OCI-LY7 (cell line): ENCODE results near the gene NKPD1. TPM values are rescaled to one million over a fixed set of nuclear protein-coding genes. Genes with fewer than 3 reads are reported as not detected.

Experiments used
- BruUV-seq: library from RNA; stranded (reverse); fragments of 400-500 nt; replicated peaks from 2 replicates; lab custom pipeline; 2021; lab: Mats Ljungman, UMichigan
- CTCF ChIA-PET: fragments of 300-600 bp; sonication (Branson Sonifier 250); formaldehyde crosslinking; loops from one replicate; lab custom pipeline; 2022; ENCODE audit warnings: antibody characterized with exemption; ENCODE audit not compliant: unreplicated experiment; lab: Charles Lee
- POLR2A ChIA-PET: fragments of 300-600 bp; sonication (Branson Sonifier 250); formaldehyde crosslinking; loops from one replicate; lab custom pipeline; 2022; ENCODE audit warnings: antibody characterized with exemption; lab: Charles Lee
- DNase-seq: peaks from one replicate; pipeline ENCODE4 v3.0.0-alpha.2; 2015; ENCODE audit warnings: low spot score
- H2AFZ ChIP-seq: fragments of 200-600 bp; sonication (generic), shearing (Covaris generic); 2 replicates; pipeline ENCODE4 v1.6.1; 2014; ENCODE audit warnings: mild to moderate bottlenecking, antibody characterized with exemption, low read length, moderate library complexity
- H3K27ac ChIP-seq: fragments of 200-600 bp; sonication (generic); 2 replicates; pipeline ENCODE4 v1.5.1; 2014; ENCODE audit warnings: mixed run types, low read depth, mild to moderate bottlenecking, moderate library complexity, low read length, inconsistent platforms; ENCODE audit not compliant: poor library complexity, severe bottlenecking
- H3K36me3 ChIP-seq: fragments of 200-600 bp; sonication (generic); 2 replicates; pipeline ENCODE4 v1.6.1; 2014; ENCODE audit warnings: mild to moderate bottlenecking, antibody characterized with exemption, low read length, moderate library complexity, mixed read lengths; ENCODE audit not compliant: insufficient read depth
- H3K4me1 ChIP-seq: fragments of 200-600 bp; sonication (generic); 2 replicates; pipeline ENCODE4 v1.5.1; 2014; ENCODE audit warnings: mild to moderate bottlenecking, low read length; ENCODE audit not compliant: insufficient read depth, poor library complexity, severe bottlenecking
- H3K4me2 ChIP-seq: fragments of 200-600 bp; sonication (generic); 2 replicates; pipeline ENCODE4 v1.6.1; 2014; ENCODE audit warnings: mild to moderate bottlenecking, low read length
- H3K4me3 ChIP-seq: fragments of 200-600 bp; sonication (generic); 2 replicates; pipeline ENCODE4 v1.5.1; 2014; ENCODE audit warnings: mild to moderate bottlenecking, low read depth, low read length; ENCODE audit not compliant: poor library complexity, severe bottlenecking
- H3K79me2 ChIP-seq: fragments of 200-600 bp; sonication (generic); 2 replicates; pipeline ENCODE4 v1.6.1; 2016; ENCODE audit warnings: low read depth, mild to moderate bottlenecking, low read length, moderate library complexity, mixed read lengths; ENCODE audit not compliant: insufficient read depth
- H3K9me2 ChIP-seq: fragments of 200-600 bp; sonication (generic); 2 replicates; pipeline ENCODE4 v1.6.1; 2016; ENCODE audit warnings: mild to moderate bottlenecking, low read length, mixed read lengths; ENCODE audit not compliant: insufficient read depth
- H3K9me3 ChIP-seq: fragments of 200-600 bp; sonication (generic); 2 replicates; pipeline ENCODE4 v1.6.1; 2014; ENCODE audit warnings: mild to moderate bottlenecking, mixed run types, low read length, mixed read lengths
- H4K20me1 ChIP-seq: fragments of 200-600 bp; sonication (generic); 2 replicates; pipeline ENCODE4 v1.6.1; 2014; ENCODE audit warnings: mild to moderate bottlenecking, antibody characterized with exemption, low read length, moderate library complexity, mixed read lengths; ENCODE audit not compliant: insufficient read depth
- CTCF ChIP-seq: fragments of 200-600 bp; sonication (generic); conservative IDR thresholded peaks from 2 replicates; pipeline ENCODE4 v1.5.1; 2014; ENCODE audit warnings: mild to moderate bottlenecking, antibody characterized with exemption, low read length, moderate library complexity, mixed read lengths
- EZH2phosphoT487 ChIP-seq: fragments of 200-600 bp; sonication (generic); IDR thresholded peaks from 2 replicates; pipeline ENCODE4 v1.6.1; 2018; ENCODE audit warnings: low read depth, borderline replicate concordance, mild to moderate bottlenecking, mixed run types, antibody characterized with exemption, low read length, moderate library complexity, mixed read lengths
- intact Hi-C: fragments of 100-400 bp; cut with micrococcal nuclease; formaldehyde crosslinking; loops from one replicate; pipeline ENCODE4 v1.10.0; 2022; ENCODE audit not compliant: unreplicated experiment
- total RNA-seq, 2 experiments: library from RNA; depleted of rRNA in 1 of 2; stranded (reverse); fragments of >200 nt in 1 of 2; shearing (Covaris generic) in 1 of 2; gene quantifications; 2 replicates each; pipeline ENCODE4 v1.2.3, GENCODE V29; 2014 to 2022

Gene NKPD1
- total RNA-seq, 2 experiments from 2014 or later: 0.50 to 1.0 TPM

GRCh38 chr19:45179892-45180370, 19.1 kb upstream of the NKPD1 start:
- CTCF ChIA-PET: interaction anchor here (0.6 kb wide), 1 partner anchor 45 kb away, joined by 3 read pairs; no protein-coding TSS in a partner anchor
- H3K9me2 ChIP-seq: no peaks in the 10 kb centered on the region
- H3K4me2 ChIP-seq: peak overlapping the region; percentile 72
- 0 out of 2 replicates have a peak, but pooled peaks cover 8% of the 10 kb centered on the region for H3K36me3 ChIP-seq
- no peaks in the 10 kb centered on the region for H4K20me1 ChIP-seq
- no TSS peak for BruUV-seq
- no peak overlapping the region for H2AFZ ChIP-seq
- no peak for DNase-seq
- H3K27ac ChIP-seq: no peak overlapping the region
- POLR2A ChIA-PET: interaction anchor here (0.6 kb wide), 1 partner anchor 408 kb away, joined by 3 read pairs; no protein-coding TSS in a partner anchor
- H3K9me3 ChIP-seq: no peaks in the 10 kb centered on the region
- peaks cover 32% of the 10 kb centered on the region for H3K79me2 ChIP-seq
- intact Hi-C loops: loop anchor here (5.0 kb wide), 1 partner anchor 88 kb away; the partner anchor contains the start of gene PPP1R37
- peaks cover 25% of the 10 kb centered on the region for H3K4me1 ChIP-seq
- H3K4me3 ChIP-seq: peak overlapping the region; percentile 88
- TF ChIP-seq EZH2phosphoT487 (no peak), CTCF (no peak)

GRCh38 chr19:45179072-45179891, 18.5 kb upstream of the NKPD1 start:
- no peaks in the 10 kb centered on the region for H4K20me1 ChIP-seq
- intact Hi-C loops: loop anchor here (5.0 kb wide), 1 partner anchor 87 kb away; the partner anchor contains the start of gene PPP1R37
- BruUV-seq: no TSS peak
- H3K4me3 ChIP-seq: peak overlapping the region; percentile 88
- H3K9me3 ChIP-seq: no peaks in the 10 kb centered on the region
- ChIA-PET CTCF (interaction anchor here (0.6 kb wide), 2 partner anchors 44 to 83 kb away, joined by 3 read pairs; no protein-coding TSS in a partner anchor), POLR2A (interaction anchor here (0.5 to 2.4 kb wide), 5 partner anchors 42 to 289 kb away, joined by 3 to 15 read pairs (median 3); no protein-coding TSS in a partner anchor)
- peaks cover 25% of the 10 kb centered on the region for H3K4me1 ChIP-seq
- peak overlapping the region; percentile 48 for H3K27ac ChIP-seq
- H3K79me2 ChIP-seq: peaks cover 32% of the 10 kb centered on the region
- DNase-seq: no peak
- H3K4me2 ChIP-seq: peak overlapping the region; percentile 72
- 0 out of 2 replicates have a peak, but pooled peaks cover 8% of the 10 kb centered on the region for H3K36me3 ChIP-seq
- no peaks in the 10 kb centered on the region for H3K9me2 ChIP-seq
- peak overlapping the region; percentile 72 for H2AFZ ChIP-seq
- TF ChIP-seq CTCF: no peak
- TF ChIP-seq EZH2phosphoT487: no peak
